LNCaP clone FGC (cell line): ENCODE measurements around the gene DNAJC17.

Source experiments
- DNase-seq: peaks from one replicate; pipeline ENCODE4 v3.0.0-alpha.2; 2011; ENCODE audit warnings: low read depth
- H3K4me3 ChIP-seq: 2 replicates; pipeline ENCODE4 v1.5.1; 2011; ENCODE audit warnings: mild to moderate bottlenecking, low read depth, low read length, control low read depth
- CTCF ChIP-seq: IDR thresholded peaks from 2 replicates; pipeline ENCODE4 v1.5.1; 2012; ENCODE audit warnings: mild to moderate bottlenecking; ENCODE audit not compliant: control insufficient read depth, insufficient read depth; ENCODE audit errors: extremely low read depth

Gene DNAJC17

GRCh38 chr15:40716165-40716564 is 91.1 kb downstream of the DNAJC17 start:
- TF ChIP-seq CTCF, result no peak
- no peak overlapping the region for H3K4me3 ChIP-seq
- DNase-seq, result no peak
